PC-3 (cell line): Measurements from ENCODE around the gene PKD2L2. TPM values are rescaled to one million over a fixed set of nuclear protein-coding genes. Genes with fewer than 3 reads are reported as not detected.
"Not testable (repeated sequence)": the region's sequence is repeated elsewhere in the genome, so short reads cannot be mapped to it uniquely, and the experiment has no call there.

Source experiments
- ATAC-seq: fragments of 200-7000 bp; cut with Tn5 transposase; 2 replicates; pipeline ENCODE4 v1.9.1; 2020; ENCODE audit warnings: mild to moderate bottlenecking, moderate library complexity
- BruUV-seq: library from RNA; stranded (reverse); fragments of 400-500 nt; replicated peaks from 2 replicates; lab custom pipeline; 2021; lab: Mats Ljungman, UMichigan
- CTCF ChIA-PET: fragments of 300-600 bp; sonication (Branson Sonifier 250); formaldehyde crosslinking; loops from one replicate; lab custom pipeline; 2022; ENCODE audit warnings: antibody characterized with exemption; lab: Charles Lee
- POLR2A ChIA-PET: fragments of 300-600 bp; sonication (Branson Sonifier 250); formaldehyde crosslinking; loops from one replicate; lab custom pipeline; 2022; ENCODE audit warnings: antibody characterized with exemption; ENCODE audit not compliant: unreplicated experiment; lab: Charles Lee
- DNase-seq: peaks from one replicate; pipeline ENCODE4 v3.0.0-alpha.2; 2015
- H2AFZ ChIP-seq: fragments of 300-600 bp; sonication (generic); 2 replicates; pipeline ENCODE4 v1.6.0; 2016; ENCODE audit warnings: antibody characterized with exemption, low read length
- H3F3A ChIP-seq: fragments of 300-600 bp; sonication (generic); one replicate; pipeline ENCODE4 v1.6.0; 2017; ENCODE audit warnings: antibody characterized with exemption, low read length, control low read depth, mild to moderate bottlenecking; ENCODE audit not compliant: unreplicated experiment
- H3K27ac ChIP-seq: fragments of 300-600 bp; sonication (generic); 2 replicates; pipeline ENCODE4 v1.5.1; 2016; ENCODE audit warnings: mild to moderate bottlenecking, low read length
- H3K27me3 ChIP-seq: fragments of 300-600 bp; sonication (generic); 2 replicates; pipeline ENCODE4 v1.6.1; 2016; ENCODE audit warnings: low read length, mixed read lengths
- H3K36me3 ChIP-seq: fragments of 300-600 bp; sonication (generic); 2 replicates; pipeline ENCODE4 v1.6.1; 2016; ENCODE audit warnings: low read depth, mixed run types, low read length, mixed read lengths
- H3K4me1 ChIP-seq: fragments of 300-600 bp; sonication (generic); 2 replicates; pipeline ENCODE4 v1.5.1; 2016; ENCODE audit warnings: low read length; ENCODE audit not compliant: insufficient read depth
- H3K4me2 ChIP-seq: fragments of 300-600 bp; sonication (generic); 2 replicates; pipeline ENCODE4 v1.6.0; 2016; ENCODE audit warnings: low read length
- H3K4me3 ChIP-seq: fragments of 300-600 bp; sonication (generic); 2 replicates; pipeline ENCODE4 v1.5.1; 2016; ENCODE audit warnings: mild to moderate bottlenecking, low read length, mixed read lengths
- H3K79me2 ChIP-seq: fragments of 300-600 bp; sonication (generic); 2 replicates; pipeline ENCODE4 v1.6.1; 2017; ENCODE audit warnings: low read length, mixed read lengths
- H3K9ac ChIP-seq: fragments of 300-600 bp; sonication (generic); 2 replicates; pipeline ENCODE4 v1.6.0; 2016; ENCODE audit warnings: mild to moderate bottlenecking, low read length
- H3K9me2 ChIP-seq: fragments of 300-600 bp; sonication (generic); replicated peaks from 2 replicates; pipeline ENCODE4 v1.6.1; 2016; ENCODE audit warnings: mixed run types, low read length, mixed read lengths
- H3K9me3 ChIP-seq: fragments of 300-600 bp; sonication (generic); 2 replicates; pipeline ENCODE4 v1.6.1; 2016; ENCODE audit warnings: low read length, mixed read lengths
- H4K20me1 ChIP-seq: fragments of 300-600 bp; sonication (generic); 2 replicates; pipeline ENCODE4 v1.6.1; 2016; ENCODE audit warnings: low read length, mixed read lengths
- CTCF ChIP-seq: fragments of 300-600 bp; sonication (generic); conservative IDR thresholded peaks from 2 replicates; pipeline ENCODE4 v1.5.1; 2017; ENCODE audit warnings: antibody characterized with exemption, low read depth, mild to moderate bottlenecking, low read length
- EZH2 ChIP-seq: fragments of 300-600 bp; sonication (generic); IDR thresholded peaks from one replicate; pipeline ENCODE4 v1.6.1; 2017; ENCODE audit warnings: antibody characterized with exemption, mild to moderate bottlenecking, low read length; ENCODE audit not compliant: unreplicated experiment
- EZH2phosphoT487 ChIP-seq: fragments of 300-600 bp; sonication (generic); IDR thresholded peaks from 2 replicates; pipeline ENCODE4 v1.6.1; 2018; ENCODE audit warnings: mild to moderate bottlenecking, antibody characterized with exemption, low read length, borderline replicate concordance
- intact Hi-C: fragments of 100-400 bp; cut with micrococcal nuclease; formaldehyde crosslinking; loops from 2 replicates; pipeline ENCODE4 v1.9.0; 2023
- total RNA-seq: library from RNA; depleted of rRNA; stranded (reverse); fragments of >200 nt; gene quantifications from 2 replicates; pipeline ENCODE4 v1.2.3, GENCODE V29; 2014

The PKD2L2 gene
- total RNA-seq, 1 experiment from 2014 or later = not detected

- TF ChIP-seq CTCF (no peak), EZH2phosphoT487 (no peak), EZH2 (no peak)
- H3K36me3 ChIP-seq = no peaks in the 10 kb centered on the region
- no peak for DNase-seq
- H2AFZ ChIP-seq = no peak overlapping the region
- H3K79me2 ChIP-seq = no peaks in the 10 kb centered on the region
- H3K9me2 ChIP-seq = no peaks in the 10 kb centered on the region
- no peak for ATAC-seq
- no peaks in the 10 kb centered on the region for H3K9me3 ChIP-seq
- no peak overlapping the region for H3K9ac ChIP-seq
- ChIA-PET POLR2A (no interaction called here), CTCF (no interaction called here)
- H3K4me3 ChIP-seq = no peak overlapping the region
- no peaks in the 10 kb centered on the region for H3F3A ChIP-seq
- H4K20me1 ChIP-seq = no peaks in the 10 kb centered on the region
- H3K27me3 ChIP-seq = no peaks in the 10 kb centered on the region
- intact Hi-C loops = no loop called here
- H3K4me1 ChIP-seq = no peaks in the 10 kb centered on the region
- no TSS peak for BruUV-seq
- no peak overlapping the region for H3K4me2 ChIP-seq
- H3K27ac ChIP-seq = no peak overlapping the region
Measured at GRCh38 chr5:137843676-137844299, 45.5 kb upstream of the PKD2L2 start.

GRCh38 chr5:137845472-137845871, 43.8 kb upstream of the PKD2L2 start:
- Histone ChIP-seq H3K27me3 (no peaks in the 10 kb centered on the region), H3K4me2 (no peak overlapping the region), H3K79me2 (no peaks in the 10 kb centered on the region), H3K9ac (no peak overlapping the region), H3K9me2 (no peaks in the 10 kb centered on the region), H2AFZ (no peak overlapping the region), H3K9me3 (no peaks in the 10 kb centered on the region), H3K4me3 (no peak overlapping the region), H3K36me3 (no peaks in the 10 kb centered on the region), H3F3A (no peaks in the 10 kb centered on the region), H3K27ac (no peak overlapping the region), H4K20me1 (no peaks in the 10 kb centered on the region), H3K4me1 (no peaks in the 10 kb centered on the region)
- BruUV-seq = no TSS peak
- intact Hi-C loops = no loop called here
- TF ChIP-seq EZH2phosphoT487 = no peak
- TF ChIP-seq CTCF = no peak
- no peak for TF ChIP-seq EZH2
- DNase-seq (no peak), ATAC-seq (no peak)
- CTCF ChIA-PET = no interaction called here
- POLR2A ChIA-PET = no interaction called here

GRCh38 chr5:137847687-137848086, 41.6 kb upstream of the PKD2L2 start:
- TF ChIP-seq EZH2phosphoT487 = no peak
- H3K4me3 ChIP-seq = no peak overlapping the region
- CTCF ChIA-PET = no interaction called here

GRCh38 chr5:137853165-137853564, 36.1 kb upstream of the PKD2L2 start:
- H3F3A ChIP-seq, H3K27me3 ChIP-seq, H3K9me2 ChIP-seq, H3K4me2 ChIP-seq, H2AFZ ChIP-seq, intact Hi-C loops, POLR2A ChIA-PET, H4K20me1 ChIP-seq, H3K36me3 ChIP-seq, CTCF ChIA-PET, ATAC-seq, H3K79me2 ChIP-seq, H3K9ac ChIP-seq, H3K9me3 ChIP-seq, H3K27ac ChIP-seq, BruUV-seq, H3K4me3 ChIP-seq, DNase-seq, H3K4me1 ChIP-seq: not testable (repeated sequence)

More at GRCh38 chr5:137847687-137848086, 41.6 kb upstream of the PKD2L2 start:
- H2AFZ ChIP-seq = no peak overlapping the region
- H3K9me3 ChIP-seq = no peaks in the 10 kb centered on the region
- H3K4me2 ChIP-seq = no peak overlapping the region
- H3F3A ChIP-seq = no peaks in the 10 kb centered on the region
- no peak for ATAC-seq
- no peaks in the 10 kb centered on the region for H3K27me3 ChIP-seq
- DNase-seq = no peak
- H3K9ac ChIP-seq = no peak overlapping the region
- no peaks in the 10 kb centered on the region for H3K36me3 ChIP-seq
- POLR2A ChIA-PET = no interaction called here
- no TSS peak for BruUV-seq
- H3K9me2 ChIP-seq = no peaks in the 10 kb centered on the region
- H3K4me1 ChIP-seq = no peaks in the 10 kb centered on the region
- no peaks in the 10 kb centered on the region for H4K20me1 ChIP-seq
- H3K79me2 ChIP-seq = no peaks in the 10 kb centered on the region
- intact Hi-C loops = no loop called here
- no peak overlapping the region for H3K27ac ChIP-seq
